Measurements from ENCODE around the gene SF3A1. TPM values are rescaled to one million over a fixed set of nuclear protein-coding genes. Genes with fewer than 3 reads are reported as not detected.
A peak's percentile ranks its signal among the peaks of the same experiment; 100 is the strongest.

SF3A1 gene
- total RNA-seq, 1 experiment from 2014 or later: 272 TPM

GRCh38 chr22:30326706-30327362, 29.9 kb downstream of the SF3A1 start, which contains the start of gene TBC1D10A (continued):
- TF ChIP-seq USF2 (CRISPR knock-in tag; IDR thresholded peaks at IDR 0.05) (peak; percentile 20; the same call in 1 of the 2 replicates), ZBTB43 (CRISPR knock-in tag; IDR thresholded peaks at IDR 0.05) (no peak), NFE2L1 (CRISPR knock-in tag; IDR thresholded peaks at IDR 0.05) (no peak)

GRCh38 chr22:30326255-30326705, 30.4 kb downstream of the SF3A1 start:
- no peak for TF ChIP-seq CDX4 (CRISPR knock-in tag; IDR thresholded peaks at IDR 0.05; ENCODE audit: borderline replicate concordance)
- peak; percentile 27; the same call in 1 of the 2 replicates for TF ChIP-seq FOXP1 (CRISPR knock-in tag; IDR thresholded peaks at IDR 0.05; ENCODE audit: borderline replicate concordance)
- H3K27ac Mint-ChIP-seq: no peak overlapping the region

GRCh38 chr22:30325724-30326254, 30.9 kb downstream of the SF3A1 start:
- Mint-ChIP-seq H3K9me3 (no peaks in the 10 kb centered on the region), H3K36me3 (0 out of 2 replicates have a peak, but pooled peaks cover 2% of the 10 kb centered on the region), H3K27me3 (ENCODE audit: low read depth) (no peaks in the 10 kb centered on the region), H3K4me1 (peaks cover 28% of the 10 kb centered on the region), H3K27ac (no peak overlapping the region), H3K4me3 (peak overlapping the region; percentile 75)
- TF ChIP-seq SOX15 (CRISPR knock-in tag; IDR thresholded peaks at IDR 0.05) (no peak), ZNF512 (CRISPR knock-in tag; IDR thresholded peaks at IDR 0.05; ENCODE audit: borderline replicate concordance) (no peak), IRF2 (CRISPR knock-in tag; IDR thresholded peaks at IDR 0.05; ENCODE audit: borderline replicate concordance, low read depth) (no peak), JAZF1 (CRISPR knock-in tag; IDR thresholded peaks at IDR 0.05) (no peak), MLX (CRISPR knock-in tag; IDR thresholded peaks at IDR 0.05) (no peak), NFYB (CRISPR knock-in tag; conservative IDR thresholded peaks at IDR 0.05; ENCODE audit: low read depth) (no peak), MAX (CRISPR knock-in tag; IDR thresholded peaks at IDR 0.05) (no peak), ZNF425 (CRISPR knock-in tag; conservative IDR thresholded peaks at IDR 0.05) (no peak)
- DNase-seq (ENCODE audit: low spot score): no peak
- CTCF ChIA-PET: interaction anchor here (0.6 to 7.8 kb wide), 4 partner anchors 36 to 99 kb away, joined by 3 to 193 read pairs (median 4); partner anchors contain the start of genes CASTOR1 and RNF215
- ATAC-seq: no peak
- POLR2A ChIA-PET: interaction anchor here (1.3 kb wide), 1 partner anchor 60 kb away, joined by 3 read pairs; no protein-coding TSS in a partner anchor

More at GRCh38 chr22:30326255-30326705, 30.4 kb downstream of the SF3A1 start:
- Mint-ChIP-seq H3K27me3 (ENCODE audit: low read depth) (no peaks in the 10 kb centered on the region), H3K36me3 (peaks cover 2% of the 10 kb centered on the region; the same call in 1 of the 2 replicates), H3K4me3 (peak overlapping the region; percentile 75), H3K9me3 (no peaks in the 10 kb centered on the region), H3K4me1 (peaks cover 28% of the 10 kb centered on the region)
- no peak for DNase-seq (ENCODE audit: low spot score)
- ATAC-seq: no peak
- ChIA-PET POLR2A (interaction anchor here (0.7 to 2.4 kb wide), 4 partner anchors 31 to 60 kb away, joined by 3 to 7 read pairs (median 4); partner anchors contain the start of genes CCDC157 and SF3A1), CTCF (interaction anchor here (0.5 to 7.8 kb wide), 21 partner anchors 9 to 480 kb away, joined by 3 to 193 read pairs (median 5); partner anchors contain the start of genes CASTOR1, CCDC157, RNF215 and SF3A1)
